ENCODE results near the gene NFS1. TPM values are rescaled to one million over a fixed set of nuclear protein-coding genes. Genes with fewer than 3 reads are reported as not detected.

NFS1 gene
- total and polyA plus RNA-seq, 2 experiments from 2014 or later = 32.6 to 43.9 TPM

DNA sequence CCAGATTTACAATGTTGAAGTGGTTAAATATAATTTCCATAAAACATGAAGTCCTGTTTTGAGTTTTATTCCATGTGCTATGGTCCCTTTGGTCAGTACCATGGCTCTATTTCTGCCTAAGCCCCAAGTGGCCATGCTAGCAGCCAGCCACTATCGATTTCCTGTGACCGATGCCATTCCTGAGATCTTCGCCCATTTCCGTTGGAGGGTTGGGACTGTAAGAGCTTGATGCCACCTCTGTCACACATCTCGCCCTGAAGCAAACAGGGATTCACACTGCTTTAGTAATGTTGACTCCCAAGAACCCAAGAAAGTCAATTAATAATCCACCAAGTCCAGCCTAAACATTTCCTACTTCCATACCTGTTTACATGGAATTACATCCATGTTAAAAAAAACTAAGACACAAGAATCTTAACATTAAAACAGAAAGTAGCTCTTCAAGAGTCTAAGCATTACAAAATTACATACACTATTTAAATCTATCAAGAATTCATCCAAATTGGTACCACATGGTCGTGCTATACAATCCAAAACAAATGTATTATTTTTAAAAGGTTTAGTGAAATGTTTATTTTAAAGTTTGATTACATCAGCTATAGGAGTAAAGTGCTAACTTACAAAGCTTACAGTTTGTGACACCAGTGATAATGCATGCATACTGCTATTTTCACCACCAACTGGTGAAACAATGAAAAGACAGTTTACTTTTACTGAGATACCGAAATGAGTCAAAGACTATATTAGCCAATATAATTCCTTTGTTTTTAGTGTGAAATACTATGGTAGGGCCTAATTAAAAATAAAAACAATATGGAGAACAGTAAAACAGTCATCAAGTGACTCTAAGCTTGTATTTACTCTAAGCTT, 40.4 kb upstream of the NFS1 start:
- H3K27me3 ChIP-seq = no peaks in the 10 kb centered on the region

DNA sequence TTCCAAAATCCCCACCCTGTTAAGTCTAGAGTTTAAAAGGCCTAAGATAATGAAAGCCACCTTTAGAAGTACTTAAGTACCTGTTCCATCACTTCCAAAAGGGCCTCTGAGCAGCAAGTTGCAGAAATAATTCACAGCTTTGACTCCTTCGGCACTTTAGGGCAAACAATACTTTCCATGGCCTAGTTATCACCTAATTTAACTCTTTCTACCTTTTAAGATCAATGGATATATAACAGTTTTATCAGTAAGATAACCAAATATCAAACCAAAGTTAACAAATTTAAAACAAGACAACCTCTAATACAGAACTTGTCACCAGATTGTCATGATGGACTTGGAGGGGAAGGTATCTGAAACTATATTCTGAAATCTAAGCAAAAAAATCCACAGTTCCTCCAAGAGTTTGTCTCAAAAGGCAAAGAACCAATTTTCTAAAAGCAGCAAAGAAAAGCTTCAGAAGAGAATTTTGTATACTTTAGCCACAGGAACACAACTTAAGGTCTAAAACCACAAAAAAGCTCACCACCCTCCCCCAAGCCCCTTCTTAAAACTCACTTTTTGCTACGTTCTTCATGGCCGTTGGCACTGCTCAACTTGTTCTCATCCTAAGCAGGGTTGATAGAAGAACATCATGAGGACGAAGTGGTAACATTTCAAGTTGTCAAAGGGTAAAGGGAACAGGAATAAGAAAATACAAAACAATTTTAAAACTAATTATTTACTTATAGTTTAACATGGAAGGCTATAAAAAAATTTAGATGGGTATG, 39.4 kb upstream of the NFS1 start:
- Histone ChIP-seq H3K27ac (peak overlapping the region; percentile 4), H3K4me3 (no peak overlapping the region)

More for the DNA sequence above, 40.4 kb upstream of the NFS1 start:
- Histone ChIP-seq H3K27ac (peak overlapping the region; percentile 4), H3K36me3 (peaks cover 60% of the 10 kb centered on the region), H3K4me3 (peak overlapping the region; percentile 99), H3K4me1 (ENCODE audit: low read depth) (peaks cover 26% of the 10 kb centered on the region), H3K9me3 (ENCODE audit: low read depth) (no peaks in the 10 kb centered on the region)
- peak in 1 of 2 donors; percentile 64 for DNase-seq (ENCODE audit: low read depth in 1 of 2, low spot score in 1 of 2)
- TF ChIP-seq, protein P1, sequence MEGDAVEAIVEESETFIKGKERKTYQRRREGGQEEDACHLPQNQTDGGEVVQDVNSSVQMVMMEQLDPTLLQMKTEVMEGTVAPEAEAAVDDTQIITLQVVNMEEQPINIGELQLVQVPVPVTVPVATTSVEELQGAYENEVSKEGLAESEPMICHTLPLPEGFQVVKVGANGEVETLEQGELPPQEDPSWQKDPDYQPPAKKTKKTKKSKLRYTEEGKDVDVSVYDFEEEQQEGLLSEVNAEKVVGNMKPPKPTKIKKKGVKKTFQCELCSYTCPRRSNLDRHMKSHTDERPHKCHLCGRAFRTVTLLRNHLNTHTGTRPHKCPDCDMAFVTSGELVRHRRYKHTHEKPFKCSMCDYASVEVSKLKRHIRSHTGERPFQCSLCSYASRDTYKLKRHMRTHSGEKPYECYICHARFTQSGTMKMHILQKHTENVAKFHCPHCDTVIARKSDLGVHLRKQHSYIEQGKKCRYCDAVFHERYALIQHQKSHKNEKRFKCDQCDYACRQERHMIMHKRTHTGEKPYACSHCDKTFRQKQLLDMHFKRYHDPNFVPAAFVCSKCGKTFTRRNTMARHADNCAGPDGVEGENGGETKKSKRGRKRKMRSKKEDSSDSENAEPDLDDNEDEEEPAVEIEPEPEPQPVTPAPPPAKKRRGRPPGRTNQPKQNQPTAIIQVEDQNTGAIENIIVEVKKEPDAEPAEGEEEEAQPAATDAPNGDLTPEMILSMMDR (IDR thresholded peaks at IDR 0.05; ENCODE audit: low read depth, low read length) = peak; percentile 38

DNA sequence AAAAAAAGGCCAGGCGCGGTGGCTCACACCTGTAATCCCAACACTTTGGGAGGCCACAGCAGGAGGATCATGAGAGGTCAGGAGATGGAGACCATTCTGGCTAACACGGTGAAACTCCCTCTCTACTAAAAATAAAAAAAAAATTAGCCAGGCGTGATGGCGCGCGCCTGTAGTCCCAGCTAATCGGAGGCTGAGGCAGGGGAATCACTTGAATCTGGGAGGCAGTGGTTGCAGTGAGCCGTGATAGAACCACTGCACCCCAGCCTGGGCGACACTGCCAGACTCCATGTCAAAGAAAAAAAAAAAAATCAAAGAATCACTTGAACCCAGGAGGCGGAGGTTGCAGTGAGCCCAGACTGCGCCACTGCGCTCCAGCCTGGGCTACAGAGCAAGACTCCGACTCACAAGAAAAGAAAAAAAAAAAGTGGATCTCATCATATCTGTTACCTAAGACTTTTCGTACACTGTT, 38.7 kb upstream of the NFS1 start:
- no peak for DNase-seq (ENCODE audit: low read depth in 1 of 2, low spot score in 1 of 2)
- H3K27me3 ChIP-seq = no peaks in the 10 kb centered on the region
- H3K4me1 ChIP-seq (ENCODE audit: low read depth) = peaks cover 22% of the 10 kb centered on the region
- no peak overlapping the region for H3K27ac ChIP-seq
- TF ChIP-seq, protein P1 (IDR thresholded peaks at IDR 0.05; ENCODE audit: low read depth, low read length) = no peak
- no peak overlapping the region for H3K4me3 ChIP-seq
- peaks cover 73% of the 10 kb centered on the region for H3K36me3 ChIP-seq
- no peaks in the 10 kb centered on the region for H3K9me3 ChIP-seq (ENCODE audit: low read depth)

More for the DNA sequence above, 39.4 kb upstream of the NFS1 start:
- H3K4me1 ChIP-seq (ENCODE audit: low read depth) = peaks cover 28% of the 10 kb centered on the region
- H3K27me3 ChIP-seq = no peaks in the 10 kb centered on the region
- H3K36me3 ChIP-seq = peaks cover 68% of the 10 kb centered on the region
- no peak for DNase-seq (ENCODE audit: low read depth in 1 of 2, low spot score in 1 of 2)
- H3K9me3 ChIP-seq (ENCODE audit: low read depth) = no peaks in the 10 kb centered on the region
- TF ChIP-seq, protein P1 (IDR thresholded peaks at IDR 0.05; ENCODE audit: low read depth, low read length) = no peak

DNA sequence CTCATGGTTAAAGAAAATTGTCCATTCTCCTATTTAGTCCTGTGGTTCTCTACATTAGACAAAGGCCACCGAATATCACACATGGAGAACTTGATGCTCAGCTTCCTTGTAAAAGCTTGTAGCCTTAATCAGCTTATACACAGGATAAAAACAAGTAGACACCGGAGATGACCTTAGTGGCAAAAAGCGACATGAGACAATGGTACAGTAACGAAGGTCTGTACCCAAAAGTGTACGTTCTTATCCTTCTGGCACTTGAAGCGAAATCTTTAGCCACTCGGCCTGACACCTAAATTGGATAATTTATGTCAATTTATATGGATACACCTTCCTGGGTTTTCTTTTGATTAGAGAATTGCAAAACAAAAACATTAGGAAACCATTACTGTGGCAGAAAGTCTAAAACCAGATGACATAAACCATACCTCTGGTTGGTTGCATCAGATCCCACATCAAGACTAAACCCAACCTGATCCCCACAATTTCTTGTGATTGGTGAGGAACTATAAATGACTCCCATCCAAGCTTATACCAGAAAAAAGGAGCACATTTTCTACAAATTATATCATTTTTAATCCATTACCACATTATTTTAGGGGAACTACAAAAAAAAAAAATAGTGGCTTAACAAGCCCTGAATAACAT, 36.8 kb upstream of the NFS1 start:
- TF ChIP-seq, protein P1 (IDR thresholded peaks at IDR 0.05; ENCODE audit: low read depth, low read length) = no peak
- Histone ChIP-seq H3K4me1 (ENCODE audit: low read depth) (peaks cover 22% of the 10 kb centered on the region), H3K27ac (no peak overlapping the region), H3K27me3 (no peaks in the 10 kb centered on the region), H3K4me3 (no peak overlapping the region), H3K9me3 (ENCODE audit: low read depth) (no peaks in the 10 kb centered on the region), H3K36me3 (peaks cover 83% of the 10 kb centered on the region)
- no peak for DNase-seq (ENCODE audit: low read depth in 1 of 2, low spot score in 1 of 2)
